ENCODE results near the gene THBS1.

DNA sequence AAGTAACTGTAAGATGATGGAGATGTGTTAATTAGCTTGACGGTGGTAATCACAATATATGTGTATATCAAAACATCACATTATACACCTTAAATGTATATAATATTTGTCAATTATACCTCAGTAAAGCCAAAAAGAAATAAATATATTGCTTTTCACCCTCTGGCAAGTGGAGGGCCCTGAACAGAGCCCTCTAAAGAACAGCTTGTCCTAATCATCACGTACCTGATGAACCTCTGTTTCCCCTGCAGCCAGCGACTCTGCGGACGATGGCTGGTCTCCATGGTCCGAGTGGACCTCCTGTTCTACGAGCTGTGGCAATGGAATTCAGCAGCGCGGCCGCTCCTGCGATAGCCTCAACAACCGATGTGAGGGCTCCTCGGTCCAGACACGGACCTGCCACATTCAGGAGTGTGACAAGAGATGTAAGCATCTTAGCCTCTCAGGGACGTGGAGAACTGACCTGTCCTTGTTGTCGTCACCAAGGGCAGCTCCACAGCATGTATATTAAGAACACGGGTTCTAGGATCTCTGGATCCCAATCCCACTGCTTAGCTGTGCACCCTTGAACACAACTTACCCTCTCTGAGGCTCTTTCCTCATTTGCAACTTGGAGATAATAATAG lies 6.3 kb downstream of the THBS1 start:
- TF ChIP-seq, protein P1, sequence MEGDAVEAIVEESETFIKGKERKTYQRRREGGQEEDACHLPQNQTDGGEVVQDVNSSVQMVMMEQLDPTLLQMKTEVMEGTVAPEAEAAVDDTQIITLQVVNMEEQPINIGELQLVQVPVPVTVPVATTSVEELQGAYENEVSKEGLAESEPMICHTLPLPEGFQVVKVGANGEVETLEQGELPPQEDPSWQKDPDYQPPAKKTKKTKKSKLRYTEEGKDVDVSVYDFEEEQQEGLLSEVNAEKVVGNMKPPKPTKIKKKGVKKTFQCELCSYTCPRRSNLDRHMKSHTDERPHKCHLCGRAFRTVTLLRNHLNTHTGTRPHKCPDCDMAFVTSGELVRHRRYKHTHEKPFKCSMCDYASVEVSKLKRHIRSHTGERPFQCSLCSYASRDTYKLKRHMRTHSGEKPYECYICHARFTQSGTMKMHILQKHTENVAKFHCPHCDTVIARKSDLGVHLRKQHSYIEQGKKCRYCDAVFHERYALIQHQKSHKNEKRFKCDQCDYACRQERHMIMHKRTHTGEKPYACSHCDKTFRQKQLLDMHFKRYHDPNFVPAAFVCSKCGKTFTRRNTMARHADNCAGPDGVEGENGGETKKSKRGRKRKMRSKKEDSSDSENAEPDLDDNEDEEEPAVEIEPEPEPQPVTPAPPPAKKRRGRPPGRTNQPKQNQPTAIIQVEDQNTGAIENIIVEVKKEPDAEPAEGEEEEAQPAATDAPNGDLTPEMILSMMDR (IDR thresholded peaks at IDR 0.05): no peak
- TF ChIP-seq POLR2A (IDR thresholded peaks at IDR 0.05) (no peak), POLR2AphosphoS5 (IDR thresholded peaks at IDR 0.05; ENCODE audit: insufficient read depth in 1 of 2, low read depth in 1 of 2) (peak in 1 of 2 donors; percentile 39)

Data from vagina (tissue), 2 donors.